Activated CD8-positive, alpha-beta memory T cell treated with anti-CD3 and anti-CD28 coated beads for 1 hour (primary cell): ENCODE measurements around the gene MGAT5.

ENCODE experiments used
- DNase-seq, 2 donors: peaks; one replicate each; pipeline ENCODE4 v3.0.0-alpha.2; 2020; ENCODE audit warnings: low read depth in 1 of 2; ENCODE audit errors: extremely low read depth in 1 of 2

The MGAT5 gene

DNA sequence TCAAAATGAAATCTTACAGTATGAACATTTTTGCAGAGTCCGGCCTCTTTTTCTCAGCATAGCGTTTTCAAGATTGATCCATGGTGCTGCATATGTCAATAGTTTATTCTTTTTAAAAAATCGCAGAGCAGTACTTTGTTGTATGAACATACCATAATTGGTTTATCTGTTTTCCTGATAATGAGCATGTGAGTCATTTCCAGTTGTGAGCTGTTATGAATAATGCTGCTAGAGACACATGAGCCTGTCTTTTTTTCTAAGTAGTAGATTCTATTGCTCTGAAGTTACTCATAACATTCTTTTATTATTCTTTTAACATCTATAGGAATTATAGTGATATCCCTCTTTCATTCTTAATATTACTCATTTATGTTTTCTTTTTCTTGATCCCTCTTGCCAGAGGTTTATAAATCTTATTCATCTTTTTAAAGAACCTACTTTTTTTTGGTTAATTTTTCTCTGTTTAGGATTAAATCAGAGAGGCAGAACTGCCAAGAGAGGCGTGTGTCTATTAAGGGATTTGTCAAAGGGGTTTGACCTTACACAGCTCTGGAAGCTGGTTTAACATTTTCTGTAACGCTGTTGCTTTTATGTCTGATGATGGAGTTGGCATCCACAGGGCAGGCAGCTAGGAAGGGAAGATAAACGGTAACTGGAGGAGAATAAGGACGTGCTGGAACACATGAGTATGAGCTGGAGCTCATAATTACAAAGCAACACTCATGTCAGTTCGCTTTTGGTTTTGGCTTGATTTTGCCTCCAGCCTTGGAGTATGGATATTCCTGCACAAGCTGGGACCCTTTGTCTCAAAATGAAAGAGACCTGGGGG, 47.4 kb downstream of the MGAT5 start:
- DNase-seq = no peak

DNA sequence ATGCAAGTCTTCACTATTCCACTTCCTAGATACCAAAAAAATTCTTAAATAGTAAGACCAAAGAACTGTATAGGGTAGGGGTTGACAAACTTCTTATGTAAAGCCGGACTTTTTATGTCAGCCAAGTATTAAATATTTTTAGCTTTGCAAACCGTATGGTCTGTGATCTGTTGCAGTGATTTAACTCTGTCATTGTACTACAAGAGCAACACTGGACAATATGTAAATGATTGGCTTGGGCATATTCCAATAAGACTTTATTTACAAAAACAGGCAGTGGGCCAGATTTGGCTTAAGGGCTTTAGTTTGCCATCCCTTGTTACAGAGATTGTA, 48.0 kb downstream of the MGAT5 start:
- DNase-seq = no peak

DNA sequence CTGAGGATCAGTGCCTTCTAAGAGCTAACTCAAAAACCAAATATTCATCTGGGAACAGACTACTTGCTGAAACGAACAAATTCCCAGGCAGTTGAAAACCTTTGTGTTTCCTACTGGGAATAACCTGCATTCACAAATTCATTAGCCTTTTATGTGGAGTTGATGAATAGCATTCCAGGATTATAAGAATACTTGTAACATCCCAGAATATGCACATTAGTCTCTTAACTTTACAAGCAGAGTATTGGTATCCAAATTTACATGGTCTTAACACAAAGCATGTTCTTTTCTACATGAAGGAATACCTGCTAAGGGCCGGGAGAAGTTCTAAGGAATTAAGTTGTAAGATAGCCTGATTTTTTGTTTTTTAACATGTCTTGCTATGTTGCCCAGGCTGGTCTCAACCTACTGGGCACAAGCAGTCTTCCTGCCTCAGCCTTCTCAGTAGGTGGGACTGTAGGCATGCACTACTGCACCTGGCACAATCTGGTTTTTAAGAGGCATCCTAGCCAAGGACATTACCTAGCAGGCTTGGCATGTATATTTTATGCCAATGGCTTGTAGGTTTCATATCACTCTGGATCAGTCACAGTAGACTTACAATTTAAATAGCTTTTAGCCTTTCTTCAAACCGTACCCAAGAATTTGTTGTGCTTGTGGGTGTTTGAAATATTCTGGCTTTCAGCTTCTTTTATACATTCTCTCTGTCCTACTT, 50.7 kb downstream of the MGAT5 start:
- DNase-seq = no peak

DNA sequence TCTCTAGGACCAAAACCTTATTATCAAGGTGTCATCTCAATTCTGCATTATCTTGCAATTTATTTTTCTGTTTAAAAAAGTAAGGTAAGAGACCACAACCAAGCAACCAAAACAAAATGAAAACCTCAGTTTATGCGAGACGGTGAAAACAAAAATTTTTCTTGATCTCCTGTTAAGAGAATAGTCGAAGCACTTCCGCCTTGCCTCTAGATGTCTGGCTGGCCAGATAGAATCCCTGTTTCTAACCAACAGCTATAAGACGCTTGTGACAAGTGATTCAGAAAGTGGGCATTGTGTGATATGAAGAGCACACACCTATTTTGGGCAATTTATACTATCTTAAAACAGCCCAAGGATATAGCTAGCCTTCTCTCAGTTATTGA, 51.2 kb downstream of the MGAT5 start:
- no peak for DNase-seq

DNA sequence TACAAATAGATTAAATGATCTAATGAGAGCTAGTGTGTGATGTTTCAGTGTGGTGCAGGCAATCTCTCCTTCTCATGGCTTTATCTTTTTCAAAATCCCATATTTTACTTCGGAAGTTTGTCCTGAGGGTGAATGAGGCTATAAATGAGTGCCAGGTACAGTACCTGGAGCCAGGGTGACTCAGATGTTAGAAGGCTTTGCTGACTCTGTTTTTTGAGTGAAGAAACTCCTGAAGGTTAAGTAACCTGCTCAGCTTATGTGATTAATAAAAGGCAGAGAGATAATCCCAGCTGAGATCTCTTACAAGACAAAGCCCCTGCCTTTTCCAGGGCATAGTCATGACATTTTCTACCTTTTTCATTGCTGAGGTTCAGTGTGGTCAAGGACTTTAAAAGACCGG, 52.6 kb downstream of the MGAT5 start:
- DNase-seq = no peak

DNA sequence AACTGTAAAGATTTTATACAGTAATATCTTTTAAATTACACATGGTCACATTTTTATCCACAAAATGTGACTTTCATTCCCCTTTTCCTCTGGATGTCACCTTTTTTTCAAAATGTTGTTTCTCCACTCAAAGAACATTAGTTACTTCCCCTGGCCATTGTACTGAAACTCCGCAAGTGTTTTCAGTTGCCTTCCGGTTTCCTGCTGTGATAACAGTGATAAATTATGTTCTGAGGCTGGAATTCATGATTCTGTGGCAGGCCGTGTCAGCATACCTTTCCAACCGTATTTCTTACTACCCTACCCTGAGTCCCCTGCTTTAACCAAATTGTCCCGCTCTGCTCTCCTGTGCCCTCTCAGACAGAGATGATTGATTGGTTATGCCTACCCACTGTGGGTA, 53.5 kb downstream of the MGAT5 start:
- no peak for DNase-seq

DNA sequence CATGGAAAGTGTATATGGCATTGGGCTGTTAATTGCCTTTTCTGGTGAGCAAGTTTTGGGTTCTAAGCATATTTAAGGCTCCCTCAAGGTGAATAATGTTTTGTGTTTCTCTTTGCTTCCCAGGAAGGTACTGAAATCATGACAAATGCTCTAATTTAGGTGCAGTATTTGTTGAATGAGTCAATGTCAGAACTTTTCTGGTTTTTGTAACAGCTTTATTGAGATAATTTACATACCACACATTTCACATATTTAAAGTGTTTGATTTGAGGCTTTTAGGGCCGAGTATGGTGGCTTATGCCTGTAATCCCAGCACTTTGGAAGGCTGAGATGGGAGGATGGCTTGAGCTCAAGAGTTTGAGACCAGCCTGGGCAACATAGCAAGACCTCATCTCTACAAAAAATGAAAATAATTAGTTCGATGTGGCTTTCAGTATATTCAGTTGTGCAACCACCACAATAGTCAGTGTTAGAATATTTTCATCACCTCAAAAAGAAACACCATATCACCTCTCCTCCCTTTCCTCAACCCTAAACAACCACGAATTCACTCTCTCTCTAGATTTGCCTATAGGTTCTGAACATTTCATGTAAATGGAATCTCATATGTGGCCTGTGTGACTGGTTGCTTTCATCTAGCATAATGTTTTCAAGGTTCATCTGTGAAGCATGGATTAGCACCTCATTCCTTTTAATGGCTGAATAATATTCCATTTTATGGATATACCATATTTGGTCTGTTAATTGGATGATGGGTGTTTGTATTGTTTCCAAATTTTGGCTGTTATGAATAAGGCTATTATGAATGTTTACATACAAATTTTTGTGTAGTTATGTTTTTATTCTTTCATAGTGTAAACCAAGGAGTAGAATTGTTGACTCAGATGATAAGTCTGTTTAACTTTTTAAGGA, 54.9 kb downstream of the MGAT5 start:
- DNase-seq = no peak

DNA sequence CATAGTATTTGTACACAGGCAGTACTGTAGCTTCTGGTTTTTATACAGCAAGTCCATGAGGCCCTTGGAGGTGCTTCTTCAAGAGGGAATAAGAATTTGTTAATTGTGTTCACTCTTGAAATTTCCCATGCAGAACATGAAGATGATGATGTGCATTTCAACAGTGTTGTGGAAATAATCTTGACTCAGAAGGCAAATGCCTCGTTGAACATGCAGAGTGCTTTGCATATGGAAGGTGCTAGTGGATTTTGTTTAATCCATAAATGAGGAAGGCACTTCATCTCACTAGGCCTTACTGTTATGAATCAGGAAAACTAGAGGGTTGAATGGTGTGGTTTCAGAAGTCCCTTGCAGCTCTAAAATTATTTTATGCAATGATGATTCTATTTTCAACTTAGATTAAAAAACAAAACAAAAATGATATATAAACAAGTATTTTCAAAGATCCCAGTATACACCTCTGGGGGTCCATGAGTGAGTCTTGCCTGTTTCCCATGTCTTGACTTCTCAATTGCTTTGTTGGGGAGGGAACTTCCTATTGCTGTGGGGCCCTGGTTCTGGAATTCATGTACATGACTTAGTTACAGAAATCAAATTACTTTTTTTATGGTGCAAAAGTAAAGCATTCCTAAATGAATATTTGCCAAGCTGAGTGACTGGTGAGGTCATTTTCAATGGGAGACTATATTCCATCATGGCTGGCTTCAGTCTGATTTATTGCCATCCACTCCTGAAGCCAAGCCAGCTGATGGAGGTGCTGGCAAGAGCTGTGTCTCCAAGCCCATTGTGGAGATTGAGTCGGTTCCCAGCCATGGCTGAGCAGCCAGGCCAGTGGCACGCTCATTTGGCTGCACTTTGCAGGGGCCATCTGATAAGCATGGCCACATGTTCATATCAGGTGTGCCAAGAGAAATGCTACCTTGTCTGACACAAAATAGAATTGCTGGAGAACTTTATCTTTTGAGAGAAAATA, 56.5 kb downstream of the MGAT5 start:
- no peak for DNase-seq

DNA sequence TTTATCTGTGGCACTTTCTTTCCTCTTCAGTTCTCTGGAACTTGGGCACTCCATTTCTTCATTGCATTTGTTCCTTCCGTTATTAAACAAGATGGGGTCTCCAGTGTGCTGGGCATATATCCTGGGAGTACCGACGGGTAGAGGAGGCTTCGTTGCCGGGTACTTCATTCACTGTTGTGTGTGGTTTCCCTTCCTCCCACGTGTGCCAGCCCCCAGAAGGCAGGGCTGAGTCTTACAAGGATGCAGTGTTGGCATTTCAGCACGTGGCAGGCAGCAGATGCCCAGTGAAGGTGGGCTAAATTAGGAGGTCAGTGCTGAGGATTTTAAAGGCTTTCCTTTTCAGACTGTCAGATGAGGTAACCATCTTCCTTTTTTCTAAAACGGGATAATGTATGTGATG, 58.6 kb downstream of the MGAT5 start:
- no peak for DNase-seq

DNA sequence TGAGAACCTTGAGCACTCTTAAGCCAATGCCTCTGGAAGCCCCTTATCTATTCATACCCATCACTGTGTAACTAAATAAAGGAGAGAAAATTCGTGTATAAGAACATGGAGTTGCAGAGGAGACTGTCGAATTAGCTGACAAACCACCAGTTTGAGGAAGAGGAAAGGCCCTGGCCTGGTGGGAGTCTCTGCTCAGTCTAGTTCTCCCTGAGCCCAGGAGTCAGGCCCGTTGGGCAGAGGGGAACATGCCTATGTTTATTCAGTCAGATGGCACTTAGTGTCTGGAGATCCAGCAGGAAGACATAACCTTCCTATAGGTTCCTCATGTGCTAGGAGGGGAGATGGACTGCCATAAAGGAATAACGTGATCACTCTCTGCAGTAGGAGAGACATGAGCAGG, 60.3 kb downstream of the MGAT5 start:
- no peak for DNase-seq

DNA sequence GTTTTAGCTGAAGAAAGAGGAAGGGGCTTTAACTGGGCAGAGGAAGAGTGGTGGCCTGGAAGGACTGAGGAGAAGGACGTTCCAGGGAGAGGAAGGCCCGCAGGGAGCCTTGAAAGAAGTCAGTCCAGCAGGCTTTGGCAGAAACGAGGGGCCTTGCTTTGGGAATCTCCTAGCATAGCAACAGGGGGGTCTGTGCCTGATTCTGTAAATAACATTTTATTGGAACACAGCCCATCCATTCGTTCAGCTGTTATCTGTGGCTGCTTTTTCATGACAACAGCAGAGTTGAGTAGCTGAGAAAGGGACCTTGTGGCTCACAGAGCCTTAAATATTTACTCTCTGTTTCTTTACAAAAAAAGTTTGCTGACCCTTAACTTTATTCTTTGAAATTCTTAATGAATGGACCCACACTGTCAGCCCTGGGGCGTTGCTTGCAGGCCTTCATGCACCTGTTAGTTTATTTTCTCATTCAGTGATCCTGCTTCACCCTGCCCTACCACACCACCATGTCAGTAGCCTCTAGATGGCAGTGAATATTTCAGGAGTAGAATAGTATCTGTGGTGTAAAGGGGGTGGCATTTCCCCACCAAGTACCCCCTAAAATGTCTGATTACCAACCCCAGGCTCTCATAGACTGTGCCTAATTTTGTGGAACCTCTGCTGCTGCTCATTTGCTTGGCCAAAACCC, 61.0 kb downstream of the MGAT5 start:
- DNase-seq = no peak

DNA sequence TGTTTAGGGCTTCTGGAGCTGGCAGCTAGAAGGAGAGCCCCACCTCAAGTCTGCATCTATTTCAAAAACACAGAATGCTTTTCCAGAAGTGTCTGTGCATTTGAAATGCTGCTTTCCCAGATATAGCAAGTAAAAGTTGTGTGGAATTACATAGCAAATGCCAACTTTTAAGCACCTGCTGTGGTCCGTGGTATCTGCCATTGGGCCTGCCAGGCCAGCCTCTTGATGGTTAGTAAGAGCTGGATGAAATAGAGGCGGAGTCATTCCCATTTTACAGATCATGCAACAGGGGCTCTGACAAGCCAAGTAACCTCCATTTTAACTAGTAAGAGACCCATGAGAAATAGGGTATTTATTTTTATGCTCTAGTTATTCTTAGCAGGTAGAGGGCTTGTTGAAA, 61.6 kb downstream of the MGAT5 start:
- DNase-seq = no peak

DNA sequence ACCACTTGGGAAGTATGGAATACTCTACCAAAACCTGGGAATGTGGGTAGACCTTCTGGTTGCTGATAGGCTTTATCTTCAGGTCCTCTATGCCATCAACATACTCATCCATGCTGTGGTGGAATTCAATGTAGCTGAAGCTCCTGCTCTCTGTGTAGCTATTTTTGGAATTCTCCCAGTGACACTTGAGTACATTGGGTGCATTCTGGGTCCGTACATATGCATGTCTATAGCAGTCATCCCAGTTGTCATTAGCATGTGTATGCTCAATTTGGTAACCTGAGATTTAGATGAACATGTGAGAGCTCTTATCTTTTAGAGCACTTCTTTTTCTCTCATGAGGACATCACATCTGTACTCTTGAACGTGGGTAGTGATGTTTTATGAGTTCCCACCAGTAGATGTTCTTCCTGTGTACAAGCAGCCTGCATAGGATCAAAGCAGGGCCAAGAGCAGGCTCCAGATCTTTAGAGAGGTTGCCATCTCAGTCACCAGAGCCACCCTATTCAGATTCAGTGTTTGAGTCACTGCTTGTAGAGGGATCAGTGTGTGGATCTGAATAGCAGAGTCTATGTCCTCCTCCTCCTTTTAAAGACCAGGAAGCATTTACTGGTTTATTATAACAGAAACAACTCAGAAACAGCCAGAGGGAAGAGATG, 65.9 kb downstream of the MGAT5 start:
- DNase-seq = no peak

DNA sequence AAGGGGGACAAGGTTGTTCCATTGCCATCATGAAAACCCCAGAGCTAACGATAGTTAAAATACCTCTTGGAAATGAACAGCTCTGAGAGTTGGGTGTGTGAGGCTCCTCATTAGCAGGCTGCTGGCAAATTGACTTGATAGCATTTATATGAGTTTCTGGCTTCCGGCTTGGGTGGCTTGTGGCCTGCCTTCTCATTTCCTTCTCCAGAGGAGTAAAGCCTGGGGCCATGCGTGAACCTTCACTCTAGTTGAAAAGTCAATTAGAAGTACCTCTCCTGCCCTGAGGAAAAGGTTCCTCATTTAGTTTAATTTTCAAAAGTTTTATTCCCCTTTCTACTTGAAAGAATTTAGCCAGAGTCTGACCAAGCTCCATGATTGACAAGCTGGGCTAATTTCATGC, 67.1 kb downstream of the MGAT5 start:
- no peak for DNase-seq

DNA sequence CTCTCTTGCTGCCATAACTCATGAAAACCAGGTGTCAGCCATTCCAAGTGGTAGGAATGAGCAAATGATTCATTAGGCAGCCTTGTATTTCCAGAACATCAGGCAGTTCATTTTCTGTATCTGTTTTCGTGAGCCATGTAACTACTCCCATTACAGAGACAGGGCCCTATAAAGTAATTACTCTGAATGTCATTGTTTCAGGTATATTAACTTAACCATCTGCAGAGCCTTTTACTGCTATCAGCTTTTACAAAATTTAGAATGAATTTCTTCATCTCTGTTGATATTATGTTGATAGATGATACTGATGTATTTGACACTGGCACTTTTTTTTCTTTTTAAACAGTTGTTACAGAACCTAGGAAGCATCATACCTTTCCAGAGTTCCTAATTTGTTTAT, 69.9 kb downstream of the MGAT5 start:
- DNase-seq = no peak

DNA sequence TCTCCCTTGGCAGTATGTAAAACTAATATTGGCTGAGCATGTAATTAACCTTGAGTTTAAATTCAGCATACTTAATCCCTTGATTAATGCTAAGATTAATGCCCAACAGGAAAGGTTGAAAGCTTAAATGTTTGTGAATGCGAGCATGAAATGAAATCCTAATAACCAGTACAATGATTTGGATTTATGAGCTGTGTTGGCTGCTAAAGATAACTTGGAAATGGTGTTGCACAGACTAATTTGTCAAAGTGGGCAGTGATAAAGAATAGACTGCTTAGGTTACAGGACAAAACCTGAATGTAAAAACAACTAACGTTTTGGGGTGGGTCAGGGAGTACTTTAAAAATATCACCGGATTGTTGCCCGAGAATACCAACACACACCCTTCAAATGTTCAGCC, 70.6 kb downstream of the MGAT5 start:
- no peak for DNase-seq

DNA sequence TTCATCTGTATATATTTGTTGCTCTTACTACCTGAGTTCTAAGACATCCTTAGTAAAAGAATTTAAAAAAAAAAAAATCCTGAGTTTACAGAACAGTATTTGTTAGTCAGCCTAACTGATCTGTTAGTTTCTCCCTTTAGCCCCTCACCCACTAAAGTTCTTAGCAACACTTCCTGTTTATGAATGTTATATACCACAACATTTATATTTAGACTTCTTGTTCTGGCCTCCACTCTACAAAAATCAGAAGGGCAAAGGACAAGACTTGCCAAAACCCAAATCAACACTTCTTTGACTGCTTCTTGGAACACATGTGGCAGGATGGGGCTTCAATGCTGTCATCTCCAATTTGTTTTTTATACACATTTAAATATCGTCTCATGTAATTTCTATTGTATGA, 71.1 kb downstream of the MGAT5 start:
- no peak for DNase-seq

DNA sequence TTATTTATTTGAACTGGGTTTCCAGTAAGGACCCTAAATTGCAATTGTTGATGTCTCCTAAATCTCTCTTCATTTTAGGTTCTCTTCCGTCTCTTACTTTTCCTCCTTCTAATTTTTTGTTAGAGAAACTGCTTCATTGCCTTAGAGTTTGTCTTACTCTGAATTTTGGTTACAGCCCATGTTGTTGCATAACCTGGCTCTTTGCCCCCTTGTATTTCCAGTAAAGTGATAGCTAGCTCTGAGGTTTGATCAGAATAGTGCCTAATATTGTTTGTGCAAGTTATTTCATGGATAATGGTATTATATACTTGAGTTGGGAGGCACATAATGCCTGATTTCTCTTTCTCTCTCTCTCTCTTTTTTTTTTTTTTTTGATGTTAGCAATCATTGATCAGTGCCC, 71.8 kb downstream of the MGAT5 start:
- DNase-seq = no peak

DNA sequence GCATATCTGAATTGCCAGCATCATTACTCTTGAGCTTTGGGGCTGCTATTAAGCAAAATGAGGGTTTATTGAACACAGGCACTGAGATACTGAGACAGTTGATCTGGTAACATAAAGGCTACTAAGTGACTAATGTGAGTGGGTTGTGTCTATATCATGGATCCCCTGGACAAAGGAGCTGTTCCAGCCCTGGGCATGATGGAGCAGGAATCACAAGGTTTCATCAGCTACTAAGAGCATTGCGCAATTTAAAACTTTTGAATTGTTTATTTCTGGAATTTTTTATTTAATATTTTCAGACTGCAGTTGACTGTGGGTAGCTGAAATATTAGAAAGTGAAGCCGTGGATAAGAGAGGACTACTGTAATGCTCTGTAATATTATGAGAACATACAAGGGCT, 73.5 kb downstream of the MGAT5 start:
- no peak for DNase-seq
